Breast epithelium (tissue), 3 donors: ENCODE results near the gene GAS1.

Experiments used
- CTCF ChIP-seq, 3 donors: fragments of 450-650 bp; IDR thresholded peaks; one replicate each; pipeline ENCODE4 v1.5.1; 2016 to 2017; ENCODE audit warnings: antibody characterized with exemption in 3 of 3, mild to moderate bottlenecking in 3 of 3, moderate library complexity in 3 of 3
- POLR2A ChIP-seq: fragments of 450-650 bp; IDR thresholded peaks from one replicate; pipeline ENCODE4 v1.6.1; 2016; ENCODE audit warnings: antibody characterized with exemption, mild to moderate bottlenecking, moderate library complexity
- POLR2AphosphoS5 ChIP-seq, 3 donors: sonication (generic); formaldehyde crosslinking; IDR thresholded peaks; one replicate each; pipeline ENCODE4 v1.6.1; 2017; ENCODE audit warnings: antibody characterized with exemption in 3 of 3

- TF ChIP-seq POLR2A (no peak), POLR2AphosphoS5 (IDR thresholded peaks at IDR 0.05) (no peak), CTCF (IDR thresholded peaks at IDR 0.05) (no peak)
These were observed 26.0 kb downstream of the GAS1 start for GRCh38 chr9:86921151-86921923.
